Coronary artery (tissue), 2 donors: ENCODE measurements around the gene ZFP1.
"Not testable (repeated sequence)": the region's sequence is repeated elsewhere in the genome, so short reads cannot be mapped to it uniquely, and the experiment has no call there.

Experiments
- DNase-seq: peaks from one replicate; pipeline ENCODE4 v3.0.0-alpha.2; 2017; ENCODE audit warnings: low spot score
- H3K27ac ChIP-seq, 2 donors: fragments of 200-600 bp; sonication (generic); one replicate each; pipeline ENCODE4 v1.5.1; 2016 to 2019
- H3K4me3 ChIP-seq: fragments of 200-600 bp; sonication (generic); 2 replicates; pipeline ENCODE4 v1.5.1; 2016; ENCODE audit warnings: mild to moderate bottlenecking, moderate library complexity
- TF ChIP-seq, protein P1 (sequence below): fragments of 200-600 bp; sonication (generic); IDR thresholded peaks from one replicate; pipeline ENCODE4 v1.5.1; 2019; ENCODE audit warnings: antibody characterized with exemption

Gene ZFP1

DNA sequence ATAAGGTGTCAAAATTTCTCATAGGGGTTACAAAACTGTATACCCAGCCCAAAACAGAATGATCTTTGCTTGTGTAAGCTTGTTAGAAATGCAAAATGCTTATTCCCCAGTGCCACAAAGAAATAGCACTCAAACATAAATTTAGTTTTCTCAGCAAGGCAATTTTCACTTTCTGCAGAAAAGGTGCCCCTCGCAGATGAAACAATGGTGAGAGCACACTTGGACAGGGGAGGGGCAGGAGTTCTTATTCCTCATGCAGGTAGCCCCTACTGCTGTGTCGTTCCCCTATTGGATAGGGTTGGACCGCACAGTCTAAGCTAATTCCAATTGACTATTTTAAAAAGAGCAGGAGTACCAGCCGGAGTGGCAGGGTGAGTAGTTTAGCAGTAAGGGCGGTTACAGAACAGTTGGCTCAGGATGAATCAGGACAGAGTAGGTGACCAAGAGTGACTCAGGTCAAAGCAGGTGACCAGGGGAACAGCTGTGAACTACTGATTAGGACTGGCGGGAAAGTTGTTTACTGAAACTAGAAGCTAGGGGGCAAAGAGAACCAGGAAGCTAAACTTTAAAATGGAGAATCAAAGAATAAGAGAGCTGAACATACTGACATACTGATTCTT is 26.3 kb upstream of the ZFP1 start:
- Histone ChIP-seq H3K4me3 (no peak overlapping the region), H3K27ac (no peak overlapping the region)
- TF ChIP-seq, protein P1, sequence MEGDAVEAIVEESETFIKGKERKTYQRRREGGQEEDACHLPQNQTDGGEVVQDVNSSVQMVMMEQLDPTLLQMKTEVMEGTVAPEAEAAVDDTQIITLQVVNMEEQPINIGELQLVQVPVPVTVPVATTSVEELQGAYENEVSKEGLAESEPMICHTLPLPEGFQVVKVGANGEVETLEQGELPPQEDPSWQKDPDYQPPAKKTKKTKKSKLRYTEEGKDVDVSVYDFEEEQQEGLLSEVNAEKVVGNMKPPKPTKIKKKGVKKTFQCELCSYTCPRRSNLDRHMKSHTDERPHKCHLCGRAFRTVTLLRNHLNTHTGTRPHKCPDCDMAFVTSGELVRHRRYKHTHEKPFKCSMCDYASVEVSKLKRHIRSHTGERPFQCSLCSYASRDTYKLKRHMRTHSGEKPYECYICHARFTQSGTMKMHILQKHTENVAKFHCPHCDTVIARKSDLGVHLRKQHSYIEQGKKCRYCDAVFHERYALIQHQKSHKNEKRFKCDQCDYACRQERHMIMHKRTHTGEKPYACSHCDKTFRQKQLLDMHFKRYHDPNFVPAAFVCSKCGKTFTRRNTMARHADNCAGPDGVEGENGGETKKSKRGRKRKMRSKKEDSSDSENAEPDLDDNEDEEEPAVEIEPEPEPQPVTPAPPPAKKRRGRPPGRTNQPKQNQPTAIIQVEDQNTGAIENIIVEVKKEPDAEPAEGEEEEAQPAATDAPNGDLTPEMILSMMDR, result no peak
- DNase-seq, result no peak

DNA sequence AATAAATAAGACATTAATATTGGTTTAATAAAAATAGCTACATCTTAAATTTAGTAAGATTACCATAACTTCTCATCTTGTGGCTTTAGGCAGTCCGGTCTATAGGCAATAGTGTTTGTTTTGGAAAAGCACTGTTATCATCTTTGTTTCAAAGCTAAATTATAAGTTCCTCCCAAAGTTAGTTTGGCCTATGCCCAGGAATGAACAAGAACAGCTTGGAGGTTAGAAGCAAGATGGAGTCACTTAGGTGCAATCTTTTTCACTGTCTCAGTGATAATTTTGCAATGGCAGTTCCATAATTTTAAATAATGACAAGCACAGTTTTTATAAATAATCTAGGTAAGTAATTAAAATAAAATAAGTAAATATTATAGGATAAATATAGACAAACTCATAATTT is 25.7 kb upstream of the ZFP1 start:
- DNase-seq, result no peak
- H3K27ac ChIP-seq, result no peak overlapping the region
- TF ChIP-seq, protein P1, result no peak
- H3K4me3 ChIP-seq, result no peak overlapping the region

GRCh38 chr16:75127713-75128415 is 20.5 kb upstream of the ZFP1 start:
- TF ChIP-seq, protein P1, result no peak
- no peak overlapping the region for H3K4me3 ChIP-seq
- H3K27ac ChIP-seq, result no peak overlapping the region
- DNase-seq, result no peak

- DNase-seq, result peak; percentile 8
- H3K27ac ChIP-seq, H3K4me3 ChIP-seq: not testable (repeated sequence)
These were observed 18.7 kb upstream of the ZFP1 start for GRCh38 chr16:75129421-75130149.

DNA sequence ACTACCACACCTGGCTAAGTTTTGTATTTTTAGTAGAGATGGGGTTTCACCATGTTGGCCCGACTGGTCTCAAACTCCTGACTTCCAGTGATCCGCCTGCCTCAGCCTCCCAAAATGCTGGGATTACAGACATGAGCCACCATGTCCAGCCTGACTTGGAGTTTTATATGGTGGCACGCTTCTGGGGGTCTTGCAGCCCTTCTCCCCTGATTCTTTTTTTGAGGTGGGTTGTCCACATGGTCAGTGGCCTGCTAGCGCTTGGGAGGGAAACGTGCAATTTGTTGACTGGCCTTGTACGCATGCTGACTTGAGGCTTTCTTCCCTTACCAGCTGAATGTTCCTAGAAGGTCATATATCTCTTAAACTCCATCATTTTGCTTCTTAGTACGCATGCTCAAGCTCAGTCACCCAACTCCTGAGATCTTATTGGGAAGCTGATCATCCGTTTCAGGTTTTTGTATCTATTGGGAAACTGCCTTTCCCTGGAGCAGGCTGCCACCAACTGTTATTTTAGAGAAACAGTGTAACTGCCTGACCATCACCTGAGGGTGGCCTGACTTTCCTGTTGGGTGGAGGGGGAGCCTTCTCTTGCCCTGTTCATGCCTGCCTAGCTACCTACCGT is 18.1 kb upstream of the ZFP1 start:
- H3K27ac ChIP-seq, result no peak overlapping the region
- no peak overlapping the region for H3K4me3 ChIP-seq
- TF ChIP-seq, protein P1, result no peak
- peak; percentile 29 for DNase-seq

DNA sequence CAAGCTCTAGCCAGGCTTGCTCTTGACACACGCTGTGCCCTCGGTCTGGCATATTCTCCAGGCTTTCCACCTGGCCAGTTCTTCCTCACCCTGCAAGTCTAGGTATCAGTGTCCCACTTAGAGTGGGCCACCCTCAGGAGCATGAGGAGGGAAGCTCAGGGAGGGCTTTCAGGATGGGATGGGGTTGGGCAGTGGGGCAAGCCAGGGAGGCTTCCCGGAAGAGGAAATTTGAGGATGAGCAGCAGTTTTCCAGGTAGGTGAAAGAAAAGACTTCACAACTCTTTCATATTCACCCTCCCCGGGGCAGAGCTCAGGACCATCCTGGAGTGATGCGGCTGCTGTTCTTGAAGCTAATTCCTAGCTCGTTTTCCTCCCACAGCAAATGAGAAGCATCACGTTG is 17.2 kb upstream of the ZFP1 start:
- DNase-seq, result peak; percentile 29
- H3K4me3 ChIP-seq, result no peak overlapping the region
- TF ChIP-seq, protein P1, result no peak
- H3K27ac ChIP-seq, result no peak overlapping the region

GRCh38 chr16:75138233-75138632 is 10.1 kb upstream of the ZFP1 start:
- TF ChIP-seq, protein P1, result no peak
- H3K27ac ChIP-seq, result no peak overlapping the region
- no peak for DNase-seq
- no peak overlapping the region for H3K4me3 ChIP-seq
